ENCODE data around the gene C2CD4B.
A peak's percentile ranks its signal among the peaks of the same experiment; 100 is the strongest.

The C2CD4B gene, protein sequence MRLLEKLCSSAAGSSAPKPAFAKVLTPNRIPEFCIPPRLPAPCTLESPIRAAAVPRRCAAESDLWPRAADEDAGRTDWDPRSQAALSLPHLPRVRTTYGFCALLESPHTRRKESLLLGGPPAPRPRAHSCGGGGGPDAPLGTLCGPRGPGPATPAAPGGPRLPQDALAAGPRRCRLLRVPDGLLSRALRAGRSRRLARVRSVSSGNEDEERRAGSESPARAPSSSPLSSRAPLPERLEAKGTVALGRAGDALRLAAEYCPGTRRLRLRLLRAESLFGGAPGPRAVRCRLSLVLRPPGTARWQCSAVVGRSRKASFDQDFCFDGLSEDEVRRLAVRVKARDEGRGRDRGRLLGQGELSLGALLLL

DNA sequence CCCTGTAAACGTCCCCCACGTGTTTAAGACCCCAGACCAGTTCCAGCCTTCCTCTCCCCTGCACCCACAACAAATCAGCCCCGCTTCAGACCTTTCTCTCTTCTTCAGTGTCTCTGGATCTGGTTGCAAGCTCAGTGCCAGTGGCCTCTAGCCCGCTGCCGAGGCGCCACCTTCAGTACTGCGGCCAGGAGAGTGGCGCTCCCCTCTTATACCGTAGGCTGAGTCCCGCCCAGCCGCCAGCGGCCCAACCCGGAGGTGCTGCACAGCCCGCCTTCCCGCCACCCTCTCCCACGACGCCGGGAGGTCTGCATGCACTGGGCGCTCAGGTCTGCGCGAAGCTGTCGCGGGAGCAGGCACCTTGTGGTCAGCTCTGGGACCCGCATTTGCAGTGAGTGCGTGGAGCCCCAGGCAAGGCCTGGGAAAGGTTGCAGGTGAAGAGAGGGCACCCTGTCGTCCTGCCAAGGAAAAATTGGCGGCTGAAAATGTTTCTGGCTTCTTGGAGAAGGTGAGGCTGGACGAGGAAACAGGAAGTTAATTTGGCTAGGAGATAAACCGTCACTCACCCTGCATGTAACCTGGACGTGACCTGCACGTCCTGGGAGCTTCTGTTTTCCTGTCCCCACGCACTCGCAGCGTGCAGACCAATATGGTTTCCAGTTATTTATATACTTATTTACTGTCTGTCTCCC lies at the start of gene C2CD4B:
C2CD4B (minus strand) TSS at position 182 of the 689 bp plus-strand sequence. CDS start 301 bp downstream, outside the sequence.
- DNase-seq = peak; percentile 58

DNA sequence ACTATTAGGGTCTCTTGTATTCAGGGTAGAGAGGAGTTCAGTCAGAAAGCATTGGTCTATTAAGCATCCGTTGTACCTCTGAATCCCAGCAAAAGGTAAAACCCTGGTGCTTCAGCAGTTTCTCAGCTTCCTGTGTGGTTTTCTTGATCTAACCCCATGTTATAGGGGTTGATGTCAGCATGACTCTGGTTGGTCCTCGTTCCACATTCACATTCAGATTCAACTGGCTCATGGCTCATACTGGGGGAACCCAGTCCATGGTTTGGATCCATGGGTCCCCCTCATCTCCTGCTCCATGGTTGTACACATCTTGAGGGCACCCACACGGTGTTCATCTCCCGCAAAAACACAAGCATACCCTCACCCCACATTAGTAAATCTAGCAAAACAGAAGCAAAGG lies 47.7 kb upstream of the C2CD4B start:
- no peak for DNase-seq

DNA sequence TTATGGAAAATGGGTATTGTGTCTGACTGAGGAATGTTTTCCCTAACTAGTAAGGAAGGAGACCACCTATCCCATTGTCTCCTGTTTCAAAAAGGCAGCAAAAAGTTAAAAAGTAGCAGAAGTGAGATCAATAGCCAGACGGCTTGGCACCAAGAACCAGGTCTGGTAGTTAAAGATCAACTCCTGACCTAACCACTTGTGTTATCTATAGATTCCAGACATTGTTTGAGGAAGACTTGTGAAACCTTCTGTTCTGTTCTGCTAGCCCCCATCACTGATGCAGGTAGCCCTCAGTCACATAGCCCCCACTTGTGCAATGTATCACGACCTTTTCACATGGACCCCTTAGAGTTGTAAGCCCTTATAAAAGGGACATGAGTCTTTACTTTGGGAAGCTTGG lies 46.3 kb upstream of the C2CD4B start:
- DNase-seq = no peak

DNA sequence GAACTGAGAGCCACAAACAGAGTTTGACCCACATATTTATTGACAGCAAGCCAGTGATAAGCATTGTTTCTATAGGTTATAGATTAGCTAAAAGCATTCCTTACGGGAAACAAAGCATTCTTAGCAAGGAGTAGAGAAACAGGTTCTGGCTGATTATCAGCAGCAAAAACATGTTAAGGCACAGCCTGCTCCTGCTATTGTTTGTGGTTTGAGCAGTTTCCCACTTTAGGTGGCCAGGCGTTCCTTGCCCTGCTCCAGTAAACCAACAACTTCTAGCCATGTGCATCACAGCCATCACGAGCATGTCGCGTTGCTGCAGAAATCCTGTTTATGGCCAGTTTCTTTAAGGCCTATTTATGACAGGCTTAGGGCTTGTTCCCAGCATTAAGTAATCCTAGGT lies 44.7 kb upstream of the C2CD4B start:
- DNase-seq = no peak

DNA sequence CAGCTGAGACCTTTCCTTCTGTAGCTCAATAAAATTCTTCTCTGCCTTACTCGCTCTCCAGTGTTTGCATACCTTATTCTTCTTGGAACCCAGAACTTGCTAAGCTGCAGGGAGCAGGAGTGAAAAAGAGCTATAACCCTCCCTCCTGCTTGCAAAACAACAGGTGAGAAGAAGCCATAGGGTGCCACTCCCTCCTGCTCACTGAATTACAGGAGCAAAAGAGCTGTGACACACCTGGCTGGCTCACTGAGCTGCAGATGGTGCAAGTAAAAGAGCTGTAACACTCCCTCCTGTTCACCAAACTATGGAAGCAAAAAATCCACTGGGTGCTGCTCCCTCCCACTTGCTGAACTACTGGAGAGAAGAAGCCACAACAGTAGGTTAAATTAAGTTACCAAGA lies 44.2 kb upstream of the C2CD4B start:
- no peak for DNase-seq

DNA sequence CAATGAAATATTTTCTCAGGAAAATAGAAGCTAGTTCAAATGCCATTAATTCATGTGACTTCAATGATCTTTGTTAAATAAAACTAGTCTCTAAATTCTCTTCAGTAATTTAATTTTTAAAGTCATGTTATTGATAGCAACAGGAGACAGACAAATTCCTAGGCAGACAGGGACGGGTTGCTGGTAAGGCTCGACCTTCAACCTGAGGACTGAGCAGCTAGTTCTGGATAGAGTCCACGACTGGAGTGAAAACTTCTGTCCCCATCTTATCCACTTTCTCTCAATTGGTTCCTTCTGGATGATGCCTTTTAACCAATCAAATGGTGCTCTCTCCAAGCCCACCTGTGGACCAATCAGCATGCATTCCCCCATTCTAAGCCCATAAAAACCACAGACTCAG lies 43.8 kb upstream of the C2CD4B start:
- DNase-seq = no peak

DNA sequence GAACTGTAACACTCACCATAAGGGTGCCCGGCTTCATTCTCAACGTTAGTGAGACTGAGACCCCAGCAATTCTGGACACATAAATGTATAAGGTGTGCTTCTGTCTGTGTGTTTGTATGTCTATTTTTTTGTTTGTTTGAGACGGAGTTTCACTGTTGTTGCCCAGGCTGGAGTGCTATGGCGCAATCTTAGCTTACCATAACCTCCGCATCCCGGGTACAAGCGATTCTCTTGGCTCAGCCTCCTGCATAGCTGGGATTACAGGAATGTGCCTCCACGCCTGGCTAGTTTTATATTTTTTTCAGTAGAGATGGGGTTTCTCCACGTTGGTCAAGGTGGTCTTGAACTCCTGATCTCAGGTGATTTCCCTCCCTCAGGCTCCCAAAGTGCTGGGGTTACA lies 43.3 kb upstream of the C2CD4B start:
- no peak for DNase-seq

DNA sequence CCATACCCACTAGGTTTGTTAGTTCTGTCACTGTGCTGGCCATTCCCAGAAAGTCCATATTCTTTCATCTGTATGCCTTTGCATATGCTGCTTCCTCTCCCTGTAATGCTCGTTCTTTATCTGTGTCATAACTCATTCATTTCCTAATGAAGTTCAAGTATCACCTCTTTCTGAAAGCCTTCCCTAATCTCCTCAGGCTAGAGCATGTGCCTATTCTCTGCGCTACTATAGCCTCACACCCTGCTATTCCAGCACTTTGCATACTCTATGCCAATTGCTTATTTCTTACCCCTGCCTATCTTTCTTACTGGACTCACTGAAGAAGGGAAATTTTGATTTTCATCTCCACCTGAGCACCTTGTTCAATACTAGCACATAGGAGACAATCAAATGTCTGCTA lies 25.6 kb upstream of the C2CD4B start:
- no peak for DNase-seq

DNA sequence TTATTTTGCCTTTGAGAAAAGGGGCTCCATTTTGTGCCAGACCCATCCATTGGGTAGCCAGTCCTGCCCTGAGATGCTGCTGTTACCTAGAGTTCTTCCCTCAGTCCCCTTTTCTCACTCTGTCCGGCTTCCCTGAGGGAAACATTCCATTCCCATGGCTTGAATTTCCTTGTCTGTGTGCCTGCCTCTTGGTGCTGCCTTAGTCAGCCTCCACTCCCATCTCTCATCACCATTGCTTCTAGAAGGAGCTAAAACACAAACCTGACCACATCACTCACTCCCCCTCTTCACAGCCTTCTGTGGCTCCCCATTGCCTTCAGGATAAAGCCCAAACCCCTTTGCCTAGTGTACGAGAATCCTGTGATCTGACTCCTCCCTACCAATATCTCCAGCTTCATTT lies 25.2 kb upstream of the C2CD4B start:
- no peak for DNase-seq

DNA sequence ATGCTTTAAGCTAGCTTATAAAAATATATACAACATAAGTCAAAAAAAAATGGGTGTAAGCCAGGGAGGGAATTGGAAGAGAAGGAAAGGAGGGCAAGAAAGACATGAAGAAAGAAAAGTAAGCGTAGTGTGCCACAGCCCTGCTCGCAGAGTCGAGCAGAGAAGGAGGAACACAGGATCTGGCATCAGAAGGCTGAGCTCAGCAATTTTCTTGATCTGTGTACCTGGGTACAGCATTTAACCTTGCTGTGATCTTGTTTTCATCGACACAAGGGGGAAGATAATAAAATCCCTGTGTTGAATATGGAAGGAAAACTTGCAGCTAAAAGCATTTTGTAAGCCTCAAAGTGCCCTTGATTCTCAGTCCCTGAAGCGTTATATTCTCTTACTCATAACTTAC lies 23.7 kb upstream of the C2CD4B start:
- DNase-seq = no peak

DNA sequence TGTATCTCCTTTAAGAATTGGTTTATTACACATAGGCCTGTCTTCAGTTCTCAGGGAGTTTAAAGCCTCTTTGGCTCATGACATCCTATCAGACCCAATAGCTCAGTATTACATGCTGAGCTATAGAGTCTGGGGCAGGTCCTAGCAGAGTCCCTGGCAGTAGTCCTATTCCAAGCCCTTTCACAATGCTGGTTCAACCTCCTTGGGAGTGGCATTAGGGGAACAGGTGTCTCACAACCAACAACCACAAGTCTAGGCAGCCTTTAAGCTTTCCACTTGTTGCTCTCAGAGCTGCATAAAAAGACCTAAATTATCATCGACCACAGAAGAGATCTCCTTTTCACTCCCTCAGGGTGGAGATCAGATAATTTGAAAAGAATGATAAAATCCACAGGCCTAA lies 22.8 kb upstream of the C2CD4B start:
- no peak for DNase-seq

DNA sequence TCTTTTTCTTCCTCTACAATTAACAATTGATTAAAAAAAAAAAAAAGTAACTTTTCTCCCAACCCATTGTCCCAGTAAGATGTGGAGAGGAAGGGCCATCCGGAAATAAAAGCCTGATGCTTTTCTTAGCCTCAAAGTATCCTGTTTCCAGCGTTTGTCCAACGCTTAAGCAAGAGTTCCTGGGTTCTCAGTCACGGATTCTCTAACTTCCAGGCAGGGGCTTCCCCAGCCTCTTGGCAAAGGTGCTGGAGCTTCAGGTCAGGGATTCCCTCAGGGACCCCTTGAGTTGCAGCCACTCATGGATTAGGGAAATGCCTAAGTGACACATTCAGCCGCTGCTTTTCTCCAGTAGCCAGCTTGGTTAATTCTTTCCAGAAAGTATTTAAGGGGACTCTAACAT lies 22.3 kb upstream of the C2CD4B start:
- no peak for DNase-seq

DNA sequence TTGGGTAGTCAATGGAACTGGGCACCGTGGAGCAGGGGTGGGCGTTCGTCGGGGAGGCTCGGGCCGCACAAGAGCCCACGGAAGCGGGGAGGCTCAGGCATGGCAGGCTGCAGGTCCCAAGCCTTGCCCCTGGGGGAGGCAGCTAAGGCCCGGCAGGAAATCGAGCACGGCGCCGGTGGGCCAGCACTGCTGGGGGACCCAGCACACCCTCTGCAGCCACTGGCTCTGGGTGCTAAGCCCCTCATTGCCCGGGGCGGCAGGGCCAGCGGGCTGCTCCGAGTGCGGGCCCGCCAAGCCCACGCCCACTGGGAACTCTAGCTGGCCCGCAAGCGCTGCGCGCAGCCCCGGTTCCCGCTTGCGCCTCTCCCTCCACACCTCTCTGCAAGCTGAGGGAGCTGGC lies 21.5 kb upstream of the C2CD4B start:
- no peak for DNase-seq

DNA sequence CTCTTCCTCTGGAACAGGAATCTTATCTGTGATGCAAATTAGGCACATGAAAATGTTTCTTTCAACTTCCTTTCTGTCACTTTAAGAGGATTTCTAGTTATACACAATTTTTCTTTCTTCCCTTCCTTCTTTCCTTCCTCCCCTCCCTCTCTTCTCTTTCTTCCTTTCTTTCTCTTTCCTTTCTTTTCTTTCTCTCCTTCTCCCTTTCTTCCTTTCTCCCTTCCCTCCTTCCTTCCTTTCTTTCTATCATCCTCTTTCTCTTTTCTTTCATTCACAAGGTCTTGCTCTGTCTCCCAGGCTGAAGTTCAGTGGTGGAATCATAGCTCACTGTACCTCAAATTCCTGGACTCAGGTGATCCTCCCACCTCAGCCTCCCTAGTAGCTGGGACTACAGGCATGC lies 18.0 kb upstream of the C2CD4B start:
- DNase-seq = no peak

DNA sequence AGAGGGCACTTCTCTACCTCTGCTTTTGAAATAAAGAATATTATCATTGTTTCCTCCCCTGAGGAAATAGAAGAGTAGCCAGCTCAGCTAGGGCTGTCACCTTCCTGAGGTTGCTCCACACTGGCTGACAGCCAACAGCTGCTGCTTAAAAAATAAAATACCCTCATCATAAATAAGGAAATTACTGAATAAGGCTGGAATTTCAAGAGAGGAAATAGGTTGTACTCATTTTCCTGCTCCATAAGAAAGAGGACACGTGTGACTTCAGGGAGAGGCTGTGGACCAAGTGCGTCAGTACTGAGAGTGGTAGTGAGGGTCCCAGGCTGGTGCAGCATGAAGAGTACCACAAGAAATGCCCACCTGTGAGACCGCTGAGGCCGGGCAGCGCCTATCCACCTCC lies 8.1 kb upstream of the C2CD4B start:
- no peak for DNase-seq

DNA sequence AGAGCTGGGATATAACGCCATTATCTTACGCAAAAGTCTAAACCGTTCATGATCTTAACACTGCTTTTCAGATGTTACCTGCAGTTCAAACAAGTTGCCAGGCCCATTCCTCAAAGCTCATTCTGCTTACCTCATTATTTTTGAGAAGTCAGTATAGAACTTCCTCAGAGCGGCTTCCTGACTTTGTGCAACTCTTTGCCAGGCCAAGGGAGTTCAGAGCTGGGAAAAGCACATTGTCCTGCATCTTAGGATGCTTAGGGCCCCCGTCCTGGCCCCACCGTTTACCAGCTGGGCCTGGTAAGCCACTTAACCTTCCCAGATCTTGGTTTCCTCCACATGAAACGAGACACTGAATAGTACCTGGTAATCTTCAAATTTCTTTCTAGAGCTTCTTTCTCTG lies 6.8 kb upstream of the C2CD4B start:
- no peak for DNase-seq

DNA sequence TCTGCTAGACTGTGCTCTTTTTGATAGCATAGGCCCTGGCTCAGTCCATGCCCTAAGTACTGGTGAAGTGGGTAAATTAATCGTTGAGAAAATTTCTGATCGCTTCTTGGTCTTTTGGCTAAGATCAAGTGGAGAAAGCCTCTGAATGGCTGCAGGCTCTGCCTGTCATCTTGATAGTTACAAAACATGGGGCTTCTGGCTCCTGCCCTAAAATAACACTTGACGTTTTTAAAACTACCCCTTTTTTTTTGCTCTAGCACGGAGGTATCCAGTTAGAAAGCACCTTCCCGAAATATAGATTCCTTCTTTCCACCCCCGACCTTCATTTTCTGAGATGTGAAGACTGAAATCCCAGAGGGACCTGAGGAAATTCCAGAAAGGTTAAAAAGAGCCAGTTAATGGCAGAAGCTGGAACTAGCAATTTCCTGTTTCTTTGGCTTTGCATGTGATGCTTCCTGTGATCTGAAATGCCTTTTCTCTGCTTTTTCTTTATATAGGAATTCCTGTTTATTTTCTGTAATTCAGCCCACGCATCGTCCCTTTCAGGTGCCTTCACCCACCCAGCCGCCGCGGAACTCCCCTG lies 799 bp upstream of the C2CD4B start:
- no peak for DNase-seq

DNA sequence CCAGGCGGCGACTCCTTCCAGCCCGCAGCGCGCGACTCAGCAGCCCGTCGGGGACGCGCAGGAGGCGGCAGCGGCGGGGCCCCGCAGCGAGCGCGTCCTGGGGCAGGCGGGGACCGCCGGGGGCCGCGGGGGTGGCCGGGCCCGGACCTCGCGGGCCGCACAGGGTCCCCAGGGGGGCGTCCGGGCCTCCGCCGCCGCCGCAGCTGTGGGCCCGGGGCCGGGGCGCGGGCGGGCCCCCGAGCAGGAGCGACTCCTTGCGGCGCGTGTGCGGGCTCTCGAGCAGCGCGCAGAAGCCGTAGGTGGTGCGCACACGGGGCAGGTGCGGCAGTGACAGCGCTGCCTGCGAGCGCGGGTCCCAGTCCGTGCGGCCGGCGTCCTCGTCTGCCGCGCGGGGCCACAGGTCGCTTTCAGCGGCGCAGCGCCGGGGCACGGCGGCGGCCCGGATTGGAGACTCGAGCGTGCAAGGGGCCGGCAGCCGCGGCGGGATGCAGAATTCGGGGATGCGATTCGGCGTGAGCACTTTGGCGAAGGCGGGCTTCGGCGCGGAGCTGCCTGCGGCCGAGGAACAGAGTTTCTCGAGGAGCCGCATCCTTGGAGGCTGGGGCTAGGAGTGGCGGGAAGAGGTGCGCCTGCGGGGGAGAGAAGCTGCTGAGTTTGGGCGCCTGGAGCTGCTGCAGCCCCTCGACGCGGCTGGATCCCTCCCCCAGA lies 535 bp downstream of the C2CD4B start:
- peak; percentile 39 for DNase-seq

DNA sequence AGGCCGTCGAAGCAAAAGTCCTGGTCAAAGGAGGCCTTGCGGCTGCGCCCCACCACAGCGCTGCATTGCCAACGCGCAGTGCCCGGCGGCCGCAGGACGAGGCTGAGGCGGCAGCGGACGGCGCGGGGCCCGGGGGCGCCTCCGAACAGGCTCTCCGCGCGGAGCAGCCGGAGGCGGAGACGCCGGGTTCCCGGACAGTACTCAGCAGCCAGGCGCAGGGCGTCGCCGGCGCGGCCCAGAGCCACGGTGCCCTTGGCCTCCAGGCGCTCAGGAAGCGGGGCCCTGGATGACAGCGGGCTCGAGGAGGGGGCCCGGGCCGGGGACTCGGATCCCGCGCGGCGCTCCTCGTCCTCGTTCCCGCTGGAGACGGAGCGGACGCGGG lies 1.1 kb downstream of the C2CD4B start:
- peak; percentile 26 for DNase-seq

DNA sequence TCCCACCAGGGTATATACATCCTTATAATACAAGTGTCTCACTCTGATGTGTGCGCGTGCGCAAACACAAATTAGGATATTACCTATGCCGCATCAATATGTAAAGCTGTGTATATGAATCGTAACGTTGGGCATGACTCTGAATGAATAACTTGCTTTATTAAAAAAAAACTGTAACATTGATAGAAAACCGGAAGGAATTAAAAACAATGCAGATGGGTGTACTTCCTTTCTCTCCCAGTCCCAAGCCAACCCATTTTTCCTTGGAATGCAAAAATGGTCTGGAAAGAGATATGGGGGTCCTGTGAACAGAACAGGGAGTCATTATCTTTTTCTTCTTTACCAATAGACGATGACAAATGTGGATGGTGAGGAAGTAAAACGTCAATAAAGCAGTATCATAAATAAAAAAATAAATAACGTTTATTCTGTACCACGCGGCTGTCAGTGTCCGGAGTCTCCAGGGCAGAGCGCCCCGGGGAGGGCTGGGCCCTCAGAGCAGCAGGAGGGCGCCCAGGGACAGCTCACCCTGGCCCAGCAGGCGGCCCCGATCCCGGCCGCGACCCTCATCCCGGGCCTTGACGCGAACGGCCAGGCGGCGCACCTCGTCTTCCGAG lies 1.6 kb downstream of the C2CD4B start:
- no peak for DNase-seq

DNA sequence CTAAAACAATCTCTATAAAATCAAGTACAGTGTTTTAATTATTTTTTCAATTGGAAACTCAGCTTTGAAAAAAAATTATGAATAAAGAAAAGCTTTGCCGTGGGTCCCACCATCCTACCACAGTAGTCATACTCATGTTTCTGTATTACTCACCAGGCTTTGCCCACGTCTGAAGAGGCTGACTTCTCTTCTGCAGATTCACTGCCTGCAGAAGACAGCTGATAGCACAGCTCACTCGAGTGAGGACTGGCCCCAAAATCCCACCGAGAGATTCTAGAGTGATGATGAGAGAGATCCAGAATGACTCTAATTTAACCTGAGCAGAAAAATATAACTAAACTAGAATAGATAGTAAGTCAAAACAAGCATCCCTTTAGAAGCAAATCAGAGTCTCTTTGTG lies 11.9 kb downstream of the C2CD4B start:
- DNase-seq = peak; percentile 63

DNA sequence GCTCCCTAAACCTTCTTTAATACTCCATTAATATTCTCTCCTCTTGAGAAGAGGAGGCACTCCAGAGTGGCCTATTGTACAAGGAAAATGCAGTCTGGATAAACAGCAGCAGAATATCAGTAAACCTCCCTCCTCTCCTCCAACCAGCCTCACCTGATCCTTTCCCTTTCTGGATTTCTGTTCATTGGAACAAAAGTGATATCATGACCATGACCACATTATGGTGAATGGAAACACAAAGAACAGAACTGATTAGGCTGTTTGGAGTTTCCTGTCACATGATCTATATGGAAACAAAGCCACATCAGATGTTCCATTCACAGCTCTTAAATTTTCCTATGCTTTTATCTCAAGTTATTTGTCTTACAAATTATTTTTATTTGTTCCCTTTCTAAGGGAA lies 14.6 kb downstream of the C2CD4B start:
- DNase-seq = no peak

DNA sequence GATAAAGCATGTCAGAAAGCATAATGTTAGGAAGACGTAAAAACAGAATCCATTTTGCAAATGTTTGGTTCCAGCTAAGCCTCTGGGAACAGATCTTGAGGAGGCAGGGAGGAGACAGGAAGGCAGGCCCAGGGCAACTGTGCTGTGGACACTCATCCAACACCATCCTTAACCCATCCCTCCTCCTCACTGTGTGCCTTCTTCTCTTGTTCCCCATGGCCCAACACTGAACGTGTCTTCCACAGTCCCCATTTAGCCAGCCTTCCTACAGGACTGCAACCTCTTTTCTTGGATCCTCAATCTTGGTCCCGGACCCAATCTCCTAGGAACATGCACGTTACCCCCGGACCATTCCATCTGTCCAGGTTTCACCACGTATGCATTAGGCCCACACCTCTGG lies 15.4 kb downstream of the C2CD4B start:
- DNase-seq = no peak

All from stimulated activated CD4-positive, alpha-beta T cell treated with anti-CD3 and anti-CD28 coated beads, Interleukin-15, amount 100 ng/mL, for 24 hours (primary cell).